Neuronal stem cell (in vitro differentiated cells): ENCODE results near the gene KCNQ1.
A peak's percentile ranks its signal among the peaks of the same experiment; 100 is the strongest.

Experiments used
- DNase-seq: peaks from one replicate; pipeline ENCODE4 v3.0.0-alpha.2; 2013; ENCODE audit warnings: low spot score
- H2AFZ ChIP-seq: one replicate; pipeline ENCODE4 v1.6.1; 2013; ENCODE audit warnings: mild to moderate bottlenecking, low read length, inconsistent platforms
- H2AK5ac ChIP-seq: 2 replicates; pipeline ENCODE4 v1.6.1; 2013; ENCODE audit warnings: low read depth, mild to moderate bottlenecking, inconsistent platforms, low read length, moderate library complexity, mixed read lengths
- H2BK120ac ChIP-seq: 2 replicates; pipeline ENCODE4 v1.6.1; 2013; ENCODE audit warnings: low read depth, mild to moderate bottlenecking, inconsistent platforms, low read length, moderate library complexity, mixed read lengths
- H2BK12ac ChIP-seq: one replicate; pipeline ENCODE4 v1.6.1; 2013; ENCODE audit warnings: low read length, inconsistent platforms
- H2BK15ac ChIP-seq: 2 replicates; pipeline ENCODE4 v1.6.1; 2013; ENCODE audit warnings: mild to moderate bottlenecking, low read length, inconsistent platforms, mixed read lengths
- H2BK5ac ChIP-seq: one replicate; pipeline ENCODE4 v1.6.1; 2013; ENCODE audit warnings: inconsistent platforms, mild to moderate bottlenecking, low read length, moderate library complexity
- H3K14ac ChIP-seq: one replicate; pipeline ENCODE4 v1.6.1; 2013; ENCODE audit warnings: low read length, inconsistent platforms
- H3K18ac ChIP-seq: 2 replicates; pipeline ENCODE4 v1.6.1; 2013; ENCODE audit warnings: low read length, inconsistent platforms
- H3K23ac ChIP-seq: 2 replicates; pipeline ENCODE4 v1.6.1; 2013; ENCODE audit warnings: low read depth, mild to moderate bottlenecking, mixed read lengths, low read length, inconsistent platforms; ENCODE audit not compliant: poor library complexity
- H3K27ac ChIP-seq: replicated peaks from 3 replicates; pipeline ENCODE4 v1.5.1; 2013; ENCODE audit warnings: low read length, inconsistent platforms
- H3K27me3 ChIP-seq, 3 experiments: 2 replicates each; pipeline ENCODE4 v1.6.1; 2013; ENCODE audit warnings: low read length in 3 of 3, mild to moderate bottlenecking in 2 of 3, inconsistent platforms in 1 of 3, low read depth in 1 of 3, mixed read lengths in 1 of 3, moderate library complexity in 1 of 3; ENCODE audit not compliant: control insufficient read depth in 3 of 3, insufficient read depth in 3 of 3
- H3K36me3 ChIP-seq, 2 donors: replicated peaks in 1 of 2; 2 replicates each; pipeline ENCODE4 v1.6.1; 2013; ENCODE audit warnings: low read length in 2 of 2; ENCODE audit not compliant: control insufficient read depth in 2 of 2, insufficient read depth in 2 of 2
- H3K4ac ChIP-seq: 2 replicates; pipeline ENCODE4 v1.6.1; 2013; ENCODE audit warnings: inconsistent platforms, mild to moderate bottlenecking, low read length, moderate library complexity
- H3K4me1 ChIP-seq, 2 donors: 1 replicate in 1 of 2; 2 replicates in 1 of 2; pipeline ENCODE4 v1.6.1; 2013; ENCODE audit warnings: low read length in 2 of 2, low read depth in 1 of 2; ENCODE audit not compliant: control insufficient read depth in 2 of 2, insufficient read depth in 1 of 2
- H3K4me2 ChIP-seq: one replicate; pipeline ENCODE4 v1.6.1; 2013; ENCODE audit warnings: mild to moderate bottlenecking, low read length, inconsistent platforms; ENCODE audit not compliant: insufficient read depth, poor library complexity, severe bottlenecking
- H3K4me3 ChIP-seq, 2 donors: 2 replicates each; pipeline ENCODE4 v1.5.1; 2013; ENCODE audit warnings: low read length in 2 of 2, mild to moderate bottlenecking in 2 of 2, inconsistent platforms in 1 of 2, moderate library complexity in 1 of 2
- H3K79me1 ChIP-seq: one replicate; pipeline ENCODE4 v1.6.1; 2013; ENCODE audit warnings: low read depth, mild to moderate bottlenecking, inconsistent platforms, low read length, moderate library complexity
- H3K9ac ChIP-seq: one replicate; pipeline ENCODE4 v1.6.1; 2013; ENCODE audit warnings: mild to moderate bottlenecking, low read depth, low read length, inconsistent platforms; ENCODE audit not compliant: poor library complexity
- H3K9me3 ChIP-seq, 2 donors: replicated peaks in 1 of 2; 2 replicates each; pipeline versions ENCODE3 to v1.6.1; 2013; ENCODE audit warnings: low read length in 2 of 2, mild to moderate bottlenecking in 2 of 2, inconsistent platforms in 1 of 2, low read depth in 1 of 2, mixed read lengths in 1 of 2, moderate library complexity in 1 of 2; ENCODE audit not compliant: control insufficient read depth in 2 of 2, insufficient read depth in 1 of 2
- H4K8ac ChIP-seq: one replicate; pipeline ENCODE4 v1.6.1; 2013; ENCODE audit warnings: low read depth, mild to moderate bottlenecking, inconsistent platforms, low read length, moderate library complexity
- H4K91ac ChIP-seq: one replicate; pipeline ENCODE4 v1.6.1; 2013; ENCODE audit warnings: low read length, low read depth, mild to moderate bottlenecking, inconsistent platforms; ENCODE audit not compliant: poor library complexity
- WGBS, 2 donors: extraction: QIAGEN DNeasy Blood & Tissue Kit; methylation state at CpG; one replicate each; pipeline ENCODE4 v1.1.7; 2013; ENCODE audit warnings: missing lambda C conversion rate in 2 of 2, mixed read lengths in 1 of 2; ENCODE audit not compliant: insufficient read length in 2 of 2, insufficient replicate concordance in 1 of 2; ENCODE audit errors: extremely low coverage in 2 of 2; 5-methylcytosine and 5-hydroxymethylcytosine counted together

Gene KCNQ1

DNA sequence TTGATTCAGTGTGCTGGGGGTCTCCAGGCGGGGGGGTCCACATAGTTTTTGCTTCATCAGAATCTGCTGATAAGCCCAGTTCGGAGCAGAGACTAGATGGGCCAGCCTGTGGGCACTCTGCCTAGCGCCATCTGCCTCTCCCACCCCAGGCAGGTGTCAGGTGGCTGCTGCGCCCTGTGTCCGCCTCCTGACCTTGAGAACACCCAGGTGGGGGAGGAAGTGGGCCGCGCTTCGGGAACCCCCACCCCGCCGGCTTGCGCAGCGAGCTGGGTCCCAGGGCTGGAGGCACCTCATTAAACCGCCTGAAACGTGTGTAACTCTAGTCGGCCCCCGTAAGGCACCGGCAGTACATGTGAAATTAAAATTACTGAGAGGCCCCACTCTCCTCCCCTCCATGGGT is 113.6 kb downstream of the KCNQ1 start:
- Histone ChIP-seq H2AFZ (no peak overlapping the region), H3K36me3 (no peaks in the 10 kb centered on the region), H3K9ac (no peak overlapping the region), H3K27me3 (peaks cover 0 to 9% (median 0%) of the 10 kb centered on the region in 3 experiments), H4K91ac (no peak overlapping the region), H2AK5ac (peak overlapping the region; percentile 64), H3K14ac (no peak overlapping the region), H3K9me3 (peaks cover 0 to 2% of the 10 kb centered on the region in 2 donors), H3K4ac (no peak overlapping the region), H2BK12ac (no peak overlapping the region), H3K18ac (peak overlapping the region; percentile 36), H3K27ac (no peak overlapping the region), H3K4me3 (no peak overlapping the region), H3K79me1 (no peaks in the 10 kb centered on the region), H2BK120ac (no peak overlapping the region), H3K4me1 (peaks cover 0 to 6% of the 10 kb centered on the region in 2 donors), H3K4me2 (no peak overlapping the region), H3K23ac (no peak overlapping the region), H2BK5ac (no peak overlapping the region), H2BK15ac (no peak overlapping the region), H4K8ac (no peak overlapping the region)
- DNase-seq, result no peak
- no CpG with 5 or more reads among the region's 17 CpGs for WGBS, 2 donors

DNA sequence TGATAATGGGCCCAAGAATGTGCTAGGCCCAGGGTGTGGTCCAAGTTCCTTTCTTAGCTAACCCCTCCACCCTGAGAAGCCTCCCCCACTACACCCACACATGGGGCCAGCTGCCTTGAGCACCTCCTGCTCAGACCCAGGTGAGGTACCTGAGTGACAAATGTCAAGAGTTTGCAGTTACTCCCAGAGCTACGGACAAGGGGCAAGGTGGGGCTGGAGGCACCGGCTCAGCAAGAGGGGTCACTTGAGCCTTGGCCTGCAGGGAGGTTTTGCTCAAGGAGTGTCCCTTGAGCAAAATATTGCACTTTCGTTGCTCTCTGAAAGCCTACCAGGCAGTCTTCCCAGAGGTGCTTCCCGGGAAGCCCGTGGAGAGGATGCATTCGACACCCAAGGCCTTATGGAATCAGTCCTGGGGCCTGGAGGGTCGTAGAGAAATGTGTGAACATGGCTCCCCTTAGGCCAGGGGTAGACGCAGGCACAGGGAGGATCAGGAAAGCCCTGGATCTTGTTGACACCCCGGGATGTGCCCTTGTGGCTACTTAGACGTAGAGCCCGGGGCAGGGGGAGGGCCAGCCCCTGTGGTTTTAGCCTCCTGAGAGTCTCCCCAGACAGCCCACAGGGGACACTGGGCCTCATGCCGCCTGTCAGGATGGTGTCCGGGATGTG is 114.2 kb downstream of the KCNQ1 start:
- H2BK15ac ChIP-seq, result peak overlapping the region; percentile 71
- peak overlapping the region; percentile 43 for H2BK5ac ChIP-seq
- no CpG with 5 or more reads among the region's 13 CpGs for WGBS, 2 donors
- no peak overlapping the region for H4K91ac ChIP-seq
- H2BK120ac ChIP-seq, result no peak overlapping the region
- peak overlapping the region; percentile 71 for H2AK5ac ChIP-seq
- no peak overlapping the region for H3K4me2 ChIP-seq
- H3K4me3 ChIP-seq, result no peak overlapping the region
- no peak overlapping the region for H2BK12ac ChIP-seq
- H3K79me1 ChIP-seq, result no peaks in the 10 kb centered on the region
- no peak overlapping the region for H3K4ac ChIP-seq
- peaks cover 0 to 2% of the 10 kb centered on the region in 2 donors for H3K9me3 ChIP-seq
- no peak overlapping the region for H3K14ac ChIP-seq
- no peak overlapping the region for H2AFZ ChIP-seq
- H3K27ac ChIP-seq, result no peak overlapping the region
- H3K9ac ChIP-seq, result no peak overlapping the region
- H3K18ac ChIP-seq, result peak overlapping the region; percentile 61
- H3K4me1 ChIP-seq, result peaks cover 0 to 6% of the 10 kb centered on the region in 2 donors
- no peak for DNase-seq
- H4K8ac ChIP-seq, result no peak overlapping the region
- H3K23ac ChIP-seq, result no peak overlapping the region
- no peaks in the 10 kb centered on the region for H3K36me3 ChIP-seq
- H3K27me3 ChIP-seq, result peaks cover 0 to 9% (median 0%) of the 10 kb centered on the region in 3 experiments

- no peak overlapping the region for H3K27ac ChIP-seq
- H3K23ac ChIP-seq, result no peak overlapping the region
- H3K14ac ChIP-seq, result peak overlapping the region; percentile 63
- whole genome bisulfite sequencing, 2 donors, result no CpG with 5 or more reads among the region's 28 CpGs
- H3K4me2 ChIP-seq, result no peak overlapping the region
- no peak overlapping the region for H3K9ac ChIP-seq
- H3K4ac ChIP-seq, result no peak overlapping the region
- no peak overlapping the region for H4K8ac ChIP-seq
- no peaks in the 10 kb centered on the region for H3K36me3 ChIP-seq
- peak overlapping the region; percentile 71 for H2AK5ac ChIP-seq
- peak overlapping the region; percentile 43 for H2BK5ac ChIP-seq
- no peak overlapping the region for H4K91ac ChIP-seq
- DNase-seq, result no peak
- H2BK15ac ChIP-seq, result peak overlapping the region; percentile 71
- peak overlapping the region; percentile 35 for H2AFZ ChIP-seq
- peaks cover 0 to 2% of the 10 kb centered on the region in 2 donors for H3K9me3 ChIP-seq
- H3K79me1 ChIP-seq, result no peaks in the 10 kb centered on the region
- H3K4me3 ChIP-seq, result no peak overlapping the region
- H3K4me1 ChIP-seq, result peaks cover 0 to 2% of the 10 kb centered on the region in 2 donors
- no peak overlapping the region for H2BK12ac ChIP-seq
- no peak overlapping the region for H2BK120ac ChIP-seq
- H3K27me3 ChIP-seq, result peaks cover 0 to 9% (median 0%) of the 10 kb centered on the region in 3 experiments
- peak overlapping the region; percentile 61 for H3K18ac ChIP-seq
These were observed 114.9 kb downstream of the KCNQ1 start for GRCh38 chr11:2559527-2560311.
